HEK293 (cell line): Measurements from ENCODE around the gene DDIT3.
"Not testable (repeated sequence)": the region's sequence is repeated elsewhere in the genome, so short reads cannot be mapped to it uniquely, and the experiment has no call there.

ENCODE experiments used
- CTCF ChIA-PET: fragments of 350-600 bp; formaldehyde crosslinking; extraction: SDS; loops from one replicate; lab custom pipeline; 2021; ENCODE audit warnings: antibody characterized with exemption; lab: Yijun Ruan, JAX
- POLR2A ChIA-PET: fragments of 300-600 bp; formaldehyde crosslinking; extraction: SDS; loops from one replicate; lab custom pipeline; 2020; ENCODE audit warnings: antibody characterized with exemption, inconsistent platforms; lab: Yijun Ruan, JAX
- H3K27ac ChIP-seq: fragments of 200-500 bp; sonication (Bioruptor generic); 2 replicates; pipeline ENCODE4 v1.5.1; 2014; ENCODE audit warnings: low read depth, low read length, control low read depth, inconsistent platforms; ENCODE audit errors: extremely low read depth
- H3K36me3 ChIP-seq, 2 experiments: fragments of 200-500 bp in 1 of 2; sonication (Bioruptor generic) in 1 of 2; 1 replicate in 1 of 2; 2 replicates in 1 of 2; pipeline ENCODE4 v1.5.1; 2014 to 2017; ENCODE audit warnings: inconsistent platforms in 2 of 2, low read length in 2 of 2; ENCODE audit not compliant: control insufficient read depth in 2 of 2, insufficient read depth in 1 of 2
- H3K4me1 ChIP-seq: fragments of 200-500 bp; sonication (Bioruptor generic); 2 replicates; pipeline ENCODE4 v1.5.1; 2014; ENCODE audit warnings: mild to moderate bottlenecking, low read length, inconsistent platforms; ENCODE audit not compliant: control insufficient read depth, insufficient read depth
- H3K4me3 ChIP-seq: 2 replicates; pipeline ENCODE4 v1.5.1; 2011; ENCODE audit warnings: low read depth, mild to moderate bottlenecking, control low read depth, low read length, moderate library complexity
- H3K9me3 ChIP-seq: fragments of 200-500 bp; sonication (Bioruptor generic); 2 replicates; pipeline ENCODE4 v1.5.1; 2014; ENCODE audit warnings: low read depth, low read length, inconsistent platforms; ENCODE audit not compliant: control insufficient read depth, insufficient read depth
- KLF1 ChIP-seq: fragments of 450-650 bp; formaldehyde crosslinking; IDR thresholded peaks from 2 replicates; pipeline ENCODE4 v1.5.1; 2016; ENCODE audit warnings: missing biosample characterization, missing genetic modification characterization
- PRDM1 ChIP-seq: fragments of 450-650 bp; formaldehyde crosslinking; IDR thresholded peaks from 2 replicates; pipeline ENCODE4; 2016; ENCODE audit warnings: missing biosample characterization, missing genetic modification characterization
- SETDB1 ChIP-seq: IDR thresholded peaks from one replicate; pipeline ENCODE4 v1.6.1; 2017; ENCODE audit warnings: mild to moderate bottlenecking, low read length, moderate library complexity, mixed read lengths; ENCODE audit not compliant: insufficient read length
- SP2 ChIP-seq: fragments of 450-650 bp; formaldehyde crosslinking; IDR thresholded peaks from 2 replicates; pipeline ENCODE4 v1.5.1; 2016; ENCODE audit warnings: missing biosample characterization, missing genetic modification characterization
- ZFP41 ChIP-seq: fragments of 450-650 bp; formaldehyde crosslinking; IDR thresholded peaks from 2 replicates; pipeline ENCODE4 v1.5.1; 2016; ENCODE audit warnings: missing biosample characterization, missing genetic modification characterization, borderline replicate concordance
- ZNF202 ChIP-seq: fragments of 450-650 bp; formaldehyde crosslinking; IDR thresholded peaks from 2 replicates; pipeline ENCODE4 v1.5.1; 2016; ENCODE audit warnings: missing biosample characterization, missing genetic modification characterization, borderline replicate concordance
- ZNF362 ChIP-seq: fragments of 450-650 bp; formaldehyde crosslinking; IDR thresholded peaks from 2 replicates; pipeline ENCODE4 v1.5.1; 2016; ENCODE audit warnings: missing biosample characterization, missing genetic modification characterization
- ZNF48 ChIP-seq: fragments of 450-650 bp; formaldehyde crosslinking; IDR thresholded peaks from 2 replicates; pipeline ENCODE4 v1.5.1; 2016; ENCODE audit warnings: missing biosample characterization, missing genetic modification characterization
- ZNF510 ChIP-seq: fragments of 450-650 bp; formaldehyde crosslinking; IDR thresholded peaks from 2 replicates; pipeline ENCODE4 v1.5.1; 2018; ENCODE audit warnings: mild to moderate bottlenecking, missing genetic modification characterization, missing biosample characterization; ENCODE audit not compliant: insufficient replicate concordance
- ZNF530 ChIP-seq: fragments of 450-650 bp; formaldehyde crosslinking; IDR thresholded peaks from 2 replicates; pipeline ENCODE4 v1.5.1; 2016; ENCODE audit warnings: low read depth, missing biosample characterization, missing genetic modification characterization
- ZNF561 ChIP-seq: fragments of 450-650 bp; IDR thresholded peaks from 2 replicates; pipeline ENCODE4 v1.5.1; 2018; ENCODE audit warnings: missing biosample characterization, missing genetic modification characterization, borderline replicate concordance
- ZNF585B ChIP-seq: fragments of 450-650 bp; formaldehyde crosslinking; IDR thresholded peaks from 2 replicates; pipeline ENCODE4 v1.5.1; 2016; ENCODE audit warnings: missing biosample characterization, missing genetic modification characterization
- ZNF621 ChIP-seq: fragments of 450-650 bp; formaldehyde crosslinking; IDR thresholded peaks from 2 replicates; pipeline ENCODE4 v1.5.1; 2017; ENCODE audit warnings: missing biosample characterization, missing genetic modification characterization
- ZNF670 ChIP-seq: fragments of 450-650 bp; formaldehyde crosslinking; IDR thresholded peaks from 2 replicates; pipeline ENCODE4 v1.5.1; 2016; ENCODE audit warnings: missing biosample characterization, missing genetic modification characterization, low read depth
- ZSCAN5A ChIP-seq: fragments of 450-650 bp; formaldehyde crosslinking; IDR thresholded peaks from 2 replicates; pipeline ENCODE4 v1.5.1; 2016; ENCODE audit warnings: missing biosample characterization, missing genetic modification characterization

Gene DDIT3

GRCh38 chr12:57496822-57497221, 23.5 kb downstream of the DDIT3 start:
- peaks cover 57 to 68% of the 10 kb centered on the region in 2 experiments for H3K36me3 ChIP-seq
- ChIA-PET POLR2A (interaction anchor here (0.6 to 2.3 kb wide), 4 partner anchors 9 to 42 kb away, joined by 3 to 8 read pairs (median 4); partner anchors contain the start of genes INHBE and MARS1), CTCF (interaction anchor here (0.6 to 0.7 kb wide), 4 partner anchors 9 to 148 kb away, joined by 3 to 4 read pairs (median 4); no protein-coding TSS in a partner anchor)
- H3K4me3 ChIP-seq, result no peak overlapping the region
- TF ChIP-seq ZNF48 (tag by site-specific recombination) (no peak), ZNF561 (tag by site-specific recombination) (no peak), ZFP41 (tag by site-specific recombination) (no peak), ZSCAN5A (tag by site-specific recombination) (no peak), ZNF530 (no peak), ZNF510 (tag by site-specific recombination) (no peak), ZNF621 (tag by site-specific recombination) (no peak), ZNF202 (tag by site-specific recombination) (no peak), KLF1 (tag by site-specific recombination) (no peak), SETDB1 (no peak), ZNF362 (tag by site-specific recombination) (no peak), ZNF585B (no peak), ZNF670 (tag by site-specific recombination) (no peak)
- H3K4me1 ChIP-seq, result no peaks in the 10 kb centered on the region
- no peak overlapping the region for H3K27ac ChIP-seq
- H3K9me3 ChIP-seq, result no peaks in the 10 kb centered on the region

- H3K4me3 ChIP-seq, H3K4me1 ChIP-seq, H3K27ac ChIP-seq, CTCF ChIA-PET, H3K9me3 ChIP-seq, POLR2A ChIA-PET: not testable (repeated sequence)
- peaks cover 58 to 69% of the 10 kb centered on the region in 2 experiments for H3K36me3 ChIP-seq
These were observed 25.1 kb downstream of the DDIT3 start for GRCh38 chr12:57495051-57495701.

- Histone ChIP-seq H3K9me3 (no peaks in the 10 kb centered on the region), H3K36me3 (peaks cover 36 to 52% of the 10 kb centered on the region in 2 experiments), H3K27ac (no peak overlapping the region), H3K4me1 (no peaks in the 10 kb centered on the region), H3K4me3 (no peak overlapping the region)
- ChIA-PET POLR2A (interaction anchor here (0.7 to 1.1 kb wide), 2 partner anchors 33 to 128 kb away, joined by 4 read pairs; no protein-coding TSS in a partner anchor), CTCF (interaction anchor here (0.6 to 1.4 kb wide), 4 partner anchors 22 to 93 kb away, joined by 3 to 4 read pairs (median 4); partner anchors contain the start of gene GLI1)
- TF ChIP-seq SP2 (tag by site-specific recombination) (no peak), PRDM1 (tag by site-specific recombination) (peak; percentile 62)
These were observed 28.7 kb downstream of the DDIT3 start for GRCh38 chr12:57491393-57492280.
